CD4-positive, alpha-beta memory T cell (primary cell): ENCODE results near the gene CLEC18C. TPM values are rescaled to one million over a fixed set of nuclear protein-coding genes. Genes with fewer than 3 reads are reported as not detected.
"Not testable (repeated sequence)": the region's sequence is repeated elsewhere in the genome, so short reads cannot be mapped to it uniquely, and the experiment has no call there.

ENCODE experiments used
- CTCF ChIA-PET: fragments of 350-600 bp; sonication (Branson Sonifier 250); formaldehyde crosslinking; loops from one replicate; lab custom pipeline; 2021; ENCODE audit warnings: inconsistent platforms; ENCODE audit not compliant: partially characterized antibody; lab: Charles Lee
- POLR2A ChIA-PET: fragments of 350-600 bp; sonication (Branson Sonifier 250); formaldehyde crosslinking; loops from one replicate; lab custom pipeline; 2021; ENCODE audit not compliant: partially characterized antibody; lab: Charles Lee
- DNase-seq, 5 donors: peaks; one replicate each; pipeline versions ENCODE4 v3.0.0 to v3.0.0-alpha.2; 2020 to 2022; ENCODE audit warnings: mixed read lengths in 1 of 5
- H3K27ac ChIP-seq: one replicate; pipeline ENCODE4 v1.7.0; 2013; ENCODE audit warnings: low read depth, low read length
- H3K27me3 ChIP-seq: 2 replicates; pipeline ENCODE4 v1.7.0; 2013; ENCODE audit warnings: mild to moderate bottlenecking, low read length, moderate library complexity; ENCODE audit not compliant: insufficient read depth
- H3K36me3 ChIP-seq: 2 replicates; pipeline ENCODE4 v1.7.0; 2013; ENCODE audit warnings: mild to moderate bottlenecking, low read length, moderate library complexity; ENCODE audit not compliant: insufficient read depth
- H3K4me1 ChIP-seq: 2 replicates; pipeline ENCODE4 v1.7.0; 2013; ENCODE audit warnings: mild to moderate bottlenecking, low read length, moderate library complexity; ENCODE audit not compliant: insufficient read depth
- H3K4me3 ChIP-seq, 2 donors: one replicate each; pipeline ENCODE4 v1.7.0; 2013; ENCODE audit warnings: low read length in 2 of 2, mild to moderate bottlenecking in 1 of 2
- H3K9me3 ChIP-seq, 2 donors: one replicate each; pipeline ENCODE4 v1.7.0; 2013; ENCODE audit warnings: low read length in 2 of 2, control low read depth in 1 of 2; ENCODE audit not compliant: control insufficient read depth in 1 of 2
- H3K27ac Mint-ChIP-seq, 7 donors: one replicate each; pipeline ENCODE4 v1.8.0; 2020 to 2021; ENCODE audit warnings: mixed read lengths in 7 of 7, mild to moderate bottlenecking in 6 of 7, inconsistent platforms in 3 of 7, moderate library complexity in 3 of 7
- H3K27me3 Mint-ChIP-seq, 2 donors: one replicate each; pipeline ENCODE4 v1.8.0; 2020 to 2021; ENCODE audit warnings: mixed read lengths in 2 of 2
- H3K36me3 Mint-ChIP-seq, 2 donors: one replicate each; pipeline ENCODE4 v1.8.0; 2020 to 2021; ENCODE audit warnings: mixed read lengths in 2 of 2, inconsistent platforms in 1 of 2, mild to moderate bottlenecking in 1 of 2
- H3K4me1 Mint-ChIP-seq, 4 donors: one replicate each; pipeline ENCODE4 v1.8.0; 2020 to 2021; ENCODE audit warnings: mixed read lengths in 4 of 4, mild to moderate bottlenecking in 1 of 4
- H3K4me3 Mint-ChIP-seq, 8 donors: one replicate each; pipeline ENCODE4 v1.8.0; 2020 to 2021; ENCODE audit warnings: mixed read lengths in 8 of 8, mild to moderate bottlenecking in 7 of 8, moderate library complexity in 6 of 8, inconsistent platforms in 3 of 8
- H3K9me3 Mint-ChIP-seq, 8 donors: one replicate each; pipeline ENCODE4 v1.8.0; 2020 to 2021; ENCODE audit warnings: mixed read lengths in 8 of 8, mild to moderate bottlenecking in 5 of 8, inconsistent platforms in 3 of 8, moderate library complexity in 1 of 8
- intact Hi-C: fragments of 100-400 bp; cut with micrococcal nuclease; formaldehyde crosslinking; loops from one replicate; pipeline ENCODE4 v1.15.1; 2023
- polyA plus RNA-seq, 2 donors: library from polyadenylated mRNA; unstranded; fragments of 300-500 nt; fragmentation: Illumina TruSeq; gene quantifications; one replicate each; pipeline ENCODE4 v1.2.3, GENCODE V29; 2021
- total RNA-seq, 2 experiments: library from RNA; stranded (reverse); gene quantifications; one replicate each; pipeline ENCODE4 v1.2.3, GENCODE V29; 2021

Gene CLEC18C
- total and polyA plus RNA-seq, 4 experiments from 2014 or later = 0.96 to 1.0 TPM; not detected in 2

DNA sequence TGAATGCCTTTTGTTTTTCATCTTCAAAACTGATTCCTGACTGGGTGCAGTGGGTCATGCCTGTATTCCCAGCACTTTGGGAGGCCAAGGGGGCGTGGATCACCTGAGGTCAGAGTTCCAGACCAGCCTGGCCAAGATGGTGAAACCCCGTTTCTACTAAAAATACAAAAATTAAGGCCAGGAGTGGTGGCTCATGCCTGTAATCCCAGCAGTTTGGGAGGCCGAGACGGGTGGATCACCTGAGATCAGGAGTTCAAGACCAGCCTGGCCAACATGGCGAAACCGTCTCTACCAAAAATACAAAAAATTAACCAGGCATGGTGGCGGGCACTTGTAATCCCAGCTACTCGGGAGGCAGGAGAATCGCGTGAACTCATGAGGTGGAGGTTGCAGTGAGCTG lies 30.8 kb upstream of the CLEC18C start:
- DNase-seq, intact Hi-C loops, H3K9me3 Mint-ChIP-seq, H3K4me3 ChIP-seq, H3K27me3 ChIP-seq, CTCF ChIA-PET, H3K27ac ChIP-seq, H3K27ac Mint-ChIP-seq, H3K4me3 Mint-ChIP-seq, POLR2A ChIA-PET, H3K4me1 ChIP-seq, H3K9me3 ChIP-seq, H3K27me3 Mint-ChIP-seq, H3K4me1 Mint-ChIP-seq: not testable (repeated sequence)
- H3K36me3 ChIP-seq = peaks cover 24% of the 10 kb centered on the region
- peaks cover 52% of the 10 kb centered on the region in 2 donors for H3K36me3 Mint-ChIP-seq

DNA sequence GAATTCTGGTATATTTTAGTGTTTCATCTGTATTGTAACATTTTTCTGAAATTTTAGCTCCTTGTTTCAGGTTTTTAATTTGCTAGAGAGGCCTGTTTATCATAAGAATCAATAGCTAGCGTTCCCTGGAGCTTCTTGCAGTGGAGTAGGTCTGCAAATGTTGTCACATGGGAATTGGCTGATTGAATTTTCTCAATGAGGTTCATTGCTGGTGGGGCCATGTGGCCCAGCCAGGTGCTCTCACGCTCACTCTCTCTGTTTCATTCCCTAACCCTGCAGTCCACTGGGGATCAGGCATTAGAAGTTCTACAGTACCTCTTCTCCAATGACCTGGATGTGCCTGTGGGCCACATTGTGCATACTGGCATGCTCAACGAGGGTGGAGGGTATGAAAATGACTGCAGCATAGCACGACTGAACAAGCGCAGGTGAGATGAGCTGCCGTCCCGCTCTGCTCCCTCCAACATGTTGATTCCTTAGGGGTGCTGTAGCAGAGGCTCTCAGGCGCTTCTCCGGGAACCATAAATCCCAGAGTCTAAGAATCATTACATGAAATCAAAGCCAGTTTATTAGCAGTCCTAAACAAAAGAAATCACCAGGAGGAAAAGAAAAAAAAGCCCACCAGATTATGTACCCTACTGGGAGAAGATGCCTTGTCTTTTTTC lies 30.2 kb upstream of the CLEC18C start:
- peak overlapping the region in 2 of 7 donors; percentile 35 to 62 for H3K27ac Mint-ChIP-seq
- H3K36me3 Mint-ChIP-seq = peaks cover 54 to 56% of the 10 kb centered on the region in 2 donors
- H3K4me1 Mint-ChIP-seq, H3K27ac ChIP-seq, H3K4me3 Mint-ChIP-seq, H3K27me3 ChIP-seq, DNase-seq, H3K4me3 ChIP-seq, H3K9me3 ChIP-seq, H3K27me3 Mint-ChIP-seq, CTCF ChIA-PET, intact Hi-C loops, H3K4me1 ChIP-seq, POLR2A ChIA-PET, H3K9me3 Mint-ChIP-seq: not testable (repeated sequence)
- H3K36me3 ChIP-seq = peaks cover 26% of the 10 kb centered on the region

DNA sequence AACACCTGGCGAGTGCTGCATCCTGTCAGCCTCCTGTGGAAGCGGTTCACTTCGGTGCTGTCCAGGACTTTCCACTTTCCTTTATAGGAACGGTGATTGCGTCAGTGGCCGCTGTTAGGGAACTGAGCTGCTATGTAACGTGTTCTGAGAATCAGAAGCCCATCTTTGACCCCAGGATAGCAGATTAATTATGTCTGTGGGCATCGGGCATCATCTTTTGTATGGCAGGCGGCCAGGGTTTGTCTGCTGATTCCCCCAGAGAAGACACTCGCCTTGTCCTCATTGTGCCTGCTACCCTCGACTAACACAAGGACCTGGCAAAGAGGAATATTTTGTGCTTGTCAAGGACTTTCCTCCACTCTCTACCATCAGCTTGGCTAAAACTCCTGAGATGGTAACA lies 25.7 kb upstream of the CLEC18C start:
- CTCF ChIA-PET, H3K27ac ChIP-seq, H3K4me1 ChIP-seq, H3K27ac Mint-ChIP-seq, H3K9me3 Mint-ChIP-seq, H3K27me3 Mint-ChIP-seq, H3K27me3 ChIP-seq, POLR2A ChIA-PET, H3K4me3 Mint-ChIP-seq, intact Hi-C loops, H3K4me1 Mint-ChIP-seq, H3K9me3 ChIP-seq, H3K4me3 ChIP-seq, DNase-seq: not testable (repeated sequence)
- peaks cover 48% of the 10 kb centered on the region for H3K36me3 ChIP-seq
- peaks cover 58 to 62% of the 10 kb centered on the region in 2 donors for H3K36me3 Mint-ChIP-seq

DNA sequence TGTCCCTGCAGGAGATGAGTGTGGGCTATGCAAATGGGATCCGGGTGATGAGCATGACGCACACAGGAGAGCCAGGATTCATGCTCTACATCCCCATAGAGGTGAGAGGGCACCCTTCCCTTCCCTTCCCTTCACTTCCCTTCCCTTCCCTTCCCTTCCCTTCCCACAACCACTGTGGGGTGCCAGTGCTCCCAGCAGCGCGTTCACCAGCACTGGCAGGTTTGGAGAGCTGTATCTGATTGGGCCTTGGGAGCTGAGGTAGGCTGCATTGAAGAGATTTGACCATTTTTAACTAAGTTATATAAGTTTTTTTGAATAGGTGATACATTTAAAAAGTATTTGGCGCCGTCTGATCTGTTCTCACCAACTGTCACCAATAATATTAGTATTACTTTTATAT lies 25.1 kb upstream of the CLEC18C start:
- H3K4me1 Mint-ChIP-seq, H3K9me3 ChIP-seq, H3K27ac ChIP-seq, H3K4me3 ChIP-seq, CTCF ChIA-PET, H3K4me1 ChIP-seq, POLR2A ChIA-PET, H3K4me3 Mint-ChIP-seq, H3K27ac Mint-ChIP-seq, H3K9me3 Mint-ChIP-seq, DNase-seq, intact Hi-C loops, H3K27me3 ChIP-seq, H3K27me3 Mint-ChIP-seq: not testable (repeated sequence)
- peaks cover 60 to 63% of the 10 kb centered on the region in 2 donors for H3K36me3 Mint-ChIP-seq
- peaks cover 49% of the 10 kb centered on the region for H3K36me3 ChIP-seq

DNA sequence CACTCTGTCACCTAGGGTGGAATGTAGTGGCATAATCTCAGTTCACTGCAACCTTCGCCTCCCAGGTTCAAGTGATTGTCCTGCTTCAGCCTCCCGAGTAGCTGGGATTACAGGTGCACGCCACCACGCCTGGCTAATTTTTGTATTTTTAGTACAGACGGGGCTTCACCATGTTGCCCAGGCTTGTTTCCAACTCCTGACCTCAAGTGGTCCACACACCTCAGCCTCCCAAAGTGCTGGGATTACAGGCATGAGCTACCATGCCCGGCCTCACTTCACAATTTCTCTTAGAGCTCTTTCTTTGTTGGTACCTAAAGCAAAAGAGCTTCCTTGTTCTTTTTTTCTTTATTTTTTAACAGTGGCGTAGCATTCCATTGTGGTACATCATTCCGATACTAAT lies 24.3 kb upstream of the CLEC18C start:
- H3K9me3 Mint-ChIP-seq = not testable (repeated sequence)
- CTCF ChIA-PET = interaction anchor here (1.0 kb wide), 1 partner anchor 12 kb away, joined by 3 read pairs; no protein-coding TSS in a partner anchor
- peak overlapping the region in 2 of 7 donors; percentile 15 to 37 for H3K27ac Mint-ChIP-seq

DNA sequence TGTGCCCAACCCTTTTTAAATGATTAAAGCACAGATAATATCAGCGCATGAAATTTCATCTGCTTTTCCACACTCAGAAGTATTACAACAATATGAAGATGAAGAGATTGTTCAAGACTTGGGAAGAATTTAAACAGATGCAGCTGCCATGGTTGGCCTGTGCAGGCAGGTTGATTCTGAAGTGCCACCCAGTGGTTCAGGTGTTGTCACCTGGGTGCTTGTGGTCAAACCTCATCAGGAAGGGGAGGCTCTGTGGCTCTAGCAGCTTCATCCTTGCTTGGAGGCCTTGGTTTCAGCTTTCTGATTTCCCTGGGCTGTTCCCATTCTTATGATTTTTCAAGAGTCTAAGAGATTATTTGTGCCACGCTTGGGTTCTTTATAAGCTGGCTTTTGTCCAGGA lies 22.2 kb upstream of the CLEC18C start:
- H3K9me3 ChIP-seq = no peaks in the 10 kb centered on the region
- no peak overlapping the region for H3K4me3 Mint-ChIP-seq
- ChIA-PET POLR2A (no interaction called here), CTCF (interaction anchor here (1.3 to 2.0 kb wide), 2 partner anchors 12 to 14 kb away, joined by 3 to 8 read pairs; no protein-coding TSS in a partner anchor)
- no peak overlapping the region for H3K27ac ChIP-seq
- peak overlapping the region in 4 of 7 donors; percentile 4 to 45 (median 24) for H3K27ac Mint-ChIP-seq
- H3K4me1 ChIP-seq = no peaks in the 10 kb centered on the region
- no peak for DNase-seq
- intact Hi-C loops = no loop called here
- H3K27me3 Mint-ChIP-seq = no peaks in the 10 kb centered on the region
- H3K9me3 Mint-ChIP-seq = no peaks in the 10 kb centered on the region
- H3K4me3 ChIP-seq = no peak overlapping the region
- H3K36me3 ChIP-seq = peaks cover 49% of the 10 kb centered on the region
- peaks cover 56 to 62% of the 10 kb centered on the region in 2 donors for H3K36me3 Mint-ChIP-seq
- no peaks in the 10 kb centered on the region for H3K27me3 ChIP-seq
- H3K4me1 Mint-ChIP-seq = peaks cover 0 to 1% (median 0%) of the 10 kb centered on the region in 4 donors

More for the DNA sequence above, 24.3 kb upstream of the CLEC18C start:
- H3K4me3 ChIP-seq, H3K27ac ChIP-seq, H3K27me3 ChIP-seq, H3K4me1 Mint-ChIP-seq, H3K4me3 Mint-ChIP-seq, H3K27me3 Mint-ChIP-seq, POLR2A ChIA-PET, DNase-seq, H3K4me1 ChIP-seq, H3K9me3 ChIP-seq, intact Hi-C loops: not testable (repeated sequence)
- H3K36me3 ChIP-seq = peaks cover 47% of the 10 kb centered on the region
- peaks cover 63 to 66% of the 10 kb centered on the region in 2 donors for H3K36me3 Mint-ChIP-seq

DNA sequence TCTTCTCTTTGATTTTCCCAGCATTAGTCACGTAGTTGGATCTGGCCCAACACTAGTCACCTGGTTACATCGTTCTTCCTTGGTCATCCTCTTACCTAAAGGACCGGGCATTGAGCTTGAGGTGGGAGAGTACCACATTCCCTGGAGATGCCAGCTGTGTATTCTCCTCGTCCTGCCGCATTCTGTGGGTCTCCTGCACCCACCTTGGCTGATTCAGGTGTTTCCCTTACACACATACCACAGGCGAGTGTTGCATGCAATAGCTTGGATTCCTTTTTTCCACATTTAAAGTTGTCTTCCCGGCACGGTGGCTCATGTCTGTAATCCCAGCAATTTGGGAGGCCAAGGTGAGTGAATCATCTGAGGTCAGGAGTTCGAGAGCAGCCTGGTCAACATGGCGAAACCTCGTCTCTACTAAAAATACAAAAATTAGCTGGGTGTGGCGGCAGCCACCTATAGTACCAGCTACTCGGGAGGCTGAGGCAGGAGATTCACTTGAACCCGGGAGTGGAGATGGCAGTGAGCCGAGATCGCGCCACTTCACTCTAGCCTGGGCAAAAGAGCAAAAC lies 21.6 kb upstream of the CLEC18C start:
- H3K4me1 Mint-ChIP-seq = peaks cover 0 to 1% (median 0%) of the 10 kb centered on the region in 4 donors
- peaks cover 55% of the 10 kb centered on the region for H3K36me3 ChIP-seq

More for the DNA sequence above, 21.6 kb upstream of the CLEC18C start:
- DNase-seq = no peak
- Histone ChIP-seq H3K4me1 (no peaks in the 10 kb centered on the region), H3K27ac (no peak overlapping the region), H3K9me3 (no peaks in the 10 kb centered on the region), H3K4me3 (no peak overlapping the region), H3K27me3 (no peaks in the 10 kb centered on the region)
- ChIA-PET CTCF (interaction anchor here (1.3 to 2.0 kb wide), 2 partner anchors 11 to 13 kb away, joined by 3 to 8 read pairs; no protein-coding TSS in a partner anchor), POLR2A (no interaction called here)
- no peaks in the 10 kb centered on the region for H3K9me3 Mint-ChIP-seq
- intact Hi-C loops = no loop called here
- peak overlapping the region in 2 of 7 donors; percentile 4 to 35 for H3K27ac Mint-ChIP-seq
- H3K27me3 Mint-ChIP-seq = no peaks in the 10 kb centered on the region
- H3K4me3 Mint-ChIP-seq = no peak overlapping the region
- peaks cover 56 to 62% of the 10 kb centered on the region in 2 donors for H3K36me3 Mint-ChIP-seq
